ENCODE measurements around the gene LPP. TPM values are rescaled to one million over a fixed set of nuclear protein-coding genes. Genes with fewer than 3 reads are reported as not detected.

LPP gene
- polyA plus RNA-seq, 3 donors, result 14.1 to 23.2 (median 15.3) TPM

- DNase-seq, result no peak
- intact Hi-C loops (cut with micrococcal nuclease), result loop anchor here (10.0 kb wide), 2 partner anchors 239 to 381 kb away; no protein-coding TSS in a partner anchor
- no peak for TF ChIP-seq CTCF (IDR thresholded peaks at IDR 0.05)
- H3K9ac ChIP-seq (ENCODE audit: insufficient read depth, low read length, poor library complexity, severe bottlenecking), result no peak overlapping the region
- no peak overlapping the region for H2AFZ ChIP-seq (ENCODE audit: insufficient read depth, low read depth, low read length, poor library complexity, severe bottlenecking)
- peaks cover 44% of the 10 kb centered on the region for H3K4me1 Mint-ChIP-seq
- H3K36me3 ChIP-seq (replicated peaks in 1 of 2; ENCODE audit: control insufficient read depth in 1 of 2, insufficient read depth in 2 of 2, low read length in 2 of 2), result no peaks in the 10 kb centered on the region
- H3K36me3 Mint-ChIP-seq, result peaks cover 4 to 10% of the 10 kb centered on the region in 2 donors
- no peak overlapping the region for H3K4me2 ChIP-seq (replicated peaks; ENCODE audit: extremely low read depth, low read length, poor library complexity, severe bottlenecking)
- no peaks in the 10 kb centered on the region for H3K27me3 ChIP-seq (ENCODE audit: control insufficient read depth in 2 of 2, insufficient read depth in 2 of 2, low read length in 2 of 2)
- peak overlapping the region in 3 of 7 donors; percentile 21 to 95 (median 43) for H3K27ac Mint-ChIP-seq
- peaks cover 20 to 34% of the 10 kb centered on the region in 2 donors for H3K4me1 ChIP-seq (ENCODE audit: control insufficient read depth in 1 of 2, insufficient read depth in 2 of 2, low read length in 2 of 2)
- peaks cover 64% of the 10 kb centered on the region for H3K79me2 ChIP-seq (ENCODE audit: insufficient read depth, low read length)
- no peaks in the 10 kb centered on the region for H3K9me3 ChIP-seq (replicated peaks in 1 of 2; ENCODE audit: control insufficient read depth in 1 of 2, insufficient read depth in 1 of 2, low read length in 2 of 2)
- no peaks in the 10 kb centered on the region for H3K9me3 Mint-ChIP-seq
- no peak overlapping the region for H3K4me3 ChIP-seq (replicated peaks in 1 of 3; ENCODE audit: low read depth in 2 of 3, low read length in 3 of 3)
- H4K20me1 ChIP-seq (ENCODE audit: insufficient read depth, low read length), result peaks cover 8% of the 10 kb centered on the region
- WGBS (ENCODE audit: insufficient coverage), result 88% methylated on average over 2 of the region's 2 CpGs
- no peak overlapping the region for H3K27ac ChIP-seq (ENCODE audit: low read depth in 1 of 2, low read length in 2 of 2)
- peaks cover 0 to 3% (median 0%) of the 10 kb centered on the region in 3 donors for H3K27me3 Mint-ChIP-seq (ENCODE audit: low read depth in 3 of 3)
- H3K4me3 Mint-ChIP-seq, result no peak overlapping the region
Measured at GRCh38 chr3:188156056-188156455, 2.1 kb downstream of the LPP start.

DNA sequence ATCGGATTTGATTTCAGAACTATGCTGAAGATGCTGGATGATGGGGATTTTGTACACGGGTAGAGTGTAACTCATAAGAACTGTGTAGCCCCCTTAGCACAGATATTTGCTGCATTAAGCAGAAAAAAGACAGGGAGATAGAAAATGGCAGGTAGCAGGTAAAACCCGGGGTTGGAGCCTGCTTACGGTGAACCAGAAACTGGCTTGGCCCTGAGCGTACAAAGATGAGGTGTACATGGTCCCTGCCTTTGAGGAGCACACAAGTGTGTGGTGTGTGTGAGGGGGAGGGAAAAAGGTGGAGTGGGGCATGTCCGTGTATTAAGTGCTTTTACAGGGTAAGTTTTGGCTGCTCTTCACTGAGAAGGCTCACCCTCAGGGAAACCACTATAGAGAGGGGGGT lies 3.5 kb downstream of the LPP start:
- intact Hi-C loops (cut with micrococcal nuclease), result loop anchor here (10.0 kb wide), 2 partner anchors 237 to 383 kb away; no protein-coding TSS in a partner anchor
- H3K27me3 Mint-ChIP-seq (ENCODE audit: low read depth in 3 of 3), result peaks cover 0 to 3% (median 0%) of the 10 kb centered on the region in 3 donors
- no peaks in the 10 kb centered on the region for H3K9me3 Mint-ChIP-seq
- peaks cover 20 to 34% of the 10 kb centered on the region in 2 donors for H3K4me1 ChIP-seq (ENCODE audit: control insufficient read depth in 1 of 2, insufficient read depth in 2 of 2, low read length in 2 of 2)
- no peaks in the 10 kb centered on the region for H3K9me3 ChIP-seq (replicated peaks in 1 of 2; ENCODE audit: control insufficient read depth in 1 of 2, insufficient read depth in 1 of 2, low read length in 2 of 2)
- H3K4me2 ChIP-seq (replicated peaks; ENCODE audit: extremely low read depth, low read length, poor library complexity, severe bottlenecking), result no peak overlapping the region
- peaks cover 8% of the 10 kb centered on the region for H4K20me1 ChIP-seq (ENCODE audit: insufficient read depth, low read length)
- 98% methylated on average over 6 of the region's 6 CpGs for WGBS (ENCODE audit: insufficient coverage)
- no peaks in the 10 kb centered on the region for H3K27me3 ChIP-seq (ENCODE audit: control insufficient read depth in 2 of 2, insufficient read depth in 2 of 2, low read length in 2 of 2)
- no peak for DNase-seq
- peaks cover 42% of the 10 kb centered on the region for H3K4me1 Mint-ChIP-seq
- no peak overlapping the region for H3K9ac ChIP-seq (ENCODE audit: insufficient read depth, low read length, poor library complexity, severe bottlenecking)
- peak overlapping the region in 1 of 7 donors; percentile 68 for H3K27ac Mint-ChIP-seq
- no peaks in the 10 kb centered on the region for H3K36me3 ChIP-seq (replicated peaks in 1 of 2; ENCODE audit: control insufficient read depth in 1 of 2, insufficient read depth in 2 of 2, low read length in 2 of 2)
- TF ChIP-seq CTCF (IDR thresholded peaks at IDR 0.05), result no peak
- H3K4me3 Mint-ChIP-seq, result no peak overlapping the region
- H3K27ac ChIP-seq (ENCODE audit: low read depth in 1 of 2, low read length in 2 of 2), result no peak overlapping the region
- H3K4me3 ChIP-seq (replicated peaks in 1 of 3; ENCODE audit: low read depth in 2 of 3, low read length in 3 of 3), result no peak overlapping the region
- peaks cover 7 to 21% of the 10 kb centered on the region in 2 donors for H3K36me3 Mint-ChIP-seq
- no peak overlapping the region for H2AFZ ChIP-seq (ENCODE audit: insufficient read depth, low read depth, low read length, poor library complexity, severe bottlenecking)
- peaks cover 65% of the 10 kb centered on the region for H3K79me2 ChIP-seq (ENCODE audit: insufficient read depth, low read length)

Data from CD14-positive monocyte (primary cell).